H1 (cell line): ENCODE results near the gene ALPL.

Experiments
- CTCF ChIP-seq, 3 experiments: IDR thresholded peaks; 1 replicate in 2 of 3; 2 replicates in 1 of 3; pipeline versions ENCODE4 v1.5.1 to v1.6.1; 2011; ENCODE audit warnings: low read length in 3 of 3, mild to moderate bottlenecking in 3 of 3, inconsistent platforms in 2 of 3, low read depth in 1 of 3, moderate library complexity in 1 of 3; ENCODE audit not compliant: insufficient read depth in 1 of 3; ENCODE audit errors: control extremely low read depth in 1 of 3
- GABPA ChIP-seq: IDR thresholded peaks from 2 replicates; pipeline ENCODE4 v1.6.1; 2011; ENCODE audit warnings: mild to moderate bottlenecking, low read length, moderate library complexity, borderline replicate concordance; ENCODE audit not compliant: insufficient read depth
- POLR2A ChIP-seq, 2 experiments: IDR thresholded peaks; 1 replicate in 1 of 2; 2 replicates in 1 of 2; pipeline ENCODE4 v1.6.1; 2011; ENCODE audit warnings: low read depth in 2 of 2, low read length in 2 of 2, mild to moderate bottlenecking in 2 of 2; ENCODE audit errors: control extremely low read depth in 1 of 2
- SIN3A ChIP-seq, 2 experiments: IDR thresholded peaks in 1 of 2; conservative IDR thresholded peaks in 1 of 2; 2 replicates each; pipeline ENCODE4 v1.6.1; 2011 to 2012; ENCODE audit warnings: low read length in 2 of 2, improper control_type of control experiment in 1 of 2, low read depth in 1 of 2, mild to moderate bottlenecking in 1 of 2

GRCh38 chr1:21532496-21532895 lies 23.3 kb downstream of the ALPL start:
- TF ChIP-seq SIN3A (conservative IDR thresholded peaks at IDR 0.05 in 1 of 2, IDR thresholded peaks at IDR 0.05 in 1 of 2; ENCODE audit: low read depth in 1 of 2, low read length in 2 of 2) (no peak), CTCF (IDR thresholded peaks at IDR 0.05; ENCODE audit: control extremely low read depth in 1 of 3, insufficient read depth in 1 of 3, low read depth in 1 of 3, low read length in 3 of 3) (no peak), POLR2A (IDR thresholded peaks at IDR 0.05; ENCODE audit: control extremely low read depth in 1 of 2, low read depth in 2 of 2, low read length in 2 of 2) (no peak), GABPA (no peak)
